ENCODE measurements around the gene LDAH.

Gene LDAH

GRCh38 chr2:20650877-20651730 is 171.8 kb downstream of the LDAH start, which contains the start of gene HS1BP3:
HS1BP3 (minus strand) TSS chr2:20651098; CDS start chr2:20651063, 35 bp downstream.
- DNase-seq (ENCODE audit: low spot score) = peak; percentile 96

- DNase-seq (ENCODE audit: low spot score) = peak; percentile 44
Measured at GRCh38 chr2:20650393-20650876, 172.5 kb downstream of the LDAH start.

- no peak for DNase-seq (ENCODE audit: low spot score)
Measured at GRCh38 chr2:20649976-20650375, 172.9 kb downstream of the LDAH start.

- no peak for DNase-seq (ENCODE audit: low spot score)
Measured at GRCh38 chr2:20649576-20649975, 173.3 kb downstream of the LDAH start.

GRCh38 chr2:20648831-20649230 is 174.1 kb downstream of the LDAH start:
- DNase-seq (ENCODE audit: low spot score) = no peak

- DNase-seq (ENCODE audit: low spot score) = no peak
Measured at GRCh38 chr2:20648206-20648605, 174.7 kb downstream of the LDAH start.

- DNase-seq (ENCODE audit: low spot score) = no peak
Measured at GRCh38 chr2:20647738-20648137, 175.2 kb downstream of the LDAH start.

- DNase-seq (ENCODE audit: low spot score) = no peak
Measured at GRCh38 chr2:20647211-20647610, 175.7 kb downstream of the LDAH start.

- no peak for DNase-seq (ENCODE audit: low spot score)
Measured at GRCh38 chr2:20646446-20646845, 176.5 kb downstream of the LDAH start.

GRCh38 chr2:20645761-20646160 is 177.1 kb downstream of the LDAH start:
- DNase-seq (ENCODE audit: low spot score) = no peak

GRCh38 chr2:20645301-20645701 is 177.6 kb downstream of the LDAH start:
- DNase-seq (ENCODE audit: low spot score) = no peak

- DNase-seq (ENCODE audit: low spot score) = no peak
Measured at GRCh38 chr2:20643826-20644225, 179.1 kb downstream of the LDAH start.

GRCh38 chr2:20643060-20643459 is 179.8 kb downstream of the LDAH start:
- DNase-seq (ENCODE audit: low spot score) = no peak

GRCh38 chr2:20642055-20642971 is 180.6 kb downstream of the LDAH start:
- DNase-seq (ENCODE audit: low spot score) = peak; percentile 87

GRCh38 chr2:20641123-20641985 is 181.5 kb downstream of the LDAH start:
- DNase-seq (ENCODE audit: low spot score) = no peak

GRCh38 chr2:20640411-20641122 is 182.3 kb downstream of the LDAH start:
- no peak for DNase-seq (ENCODE audit: low spot score)

- DNase-seq (ENCODE audit: low spot score) = no peak
Measured at GRCh38 chr2:20638646-20639430, 184.1 kb downstream of the LDAH start.

- DNase-seq (ENCODE audit: low spot score) = no peak
Measured at GRCh38 chr2:20638014-20638413, 184.9 kb downstream of the LDAH start.

GRCh38 chr2:20637147-20637546 is 185.8 kb downstream of the LDAH start:
- no peak for DNase-seq (ENCODE audit: low spot score)

All from germinal center (tissue), 1 donor.